ENCODE measurements around the gene SFXN4. TPM values are rescaled to one million over a fixed set of nuclear protein-coding genes. Genes with fewer than 3 reads are reported as not detected.
"Not testable (repeated sequence)": the region's sequence is repeated elsewhere in the genome, so short reads cannot be mapped to it uniquely, and the experiment has no call there.

Gene SFXN4
- total RNA-seq, 1 donor from 2014 or later = 19.3 TPM

DNA sequence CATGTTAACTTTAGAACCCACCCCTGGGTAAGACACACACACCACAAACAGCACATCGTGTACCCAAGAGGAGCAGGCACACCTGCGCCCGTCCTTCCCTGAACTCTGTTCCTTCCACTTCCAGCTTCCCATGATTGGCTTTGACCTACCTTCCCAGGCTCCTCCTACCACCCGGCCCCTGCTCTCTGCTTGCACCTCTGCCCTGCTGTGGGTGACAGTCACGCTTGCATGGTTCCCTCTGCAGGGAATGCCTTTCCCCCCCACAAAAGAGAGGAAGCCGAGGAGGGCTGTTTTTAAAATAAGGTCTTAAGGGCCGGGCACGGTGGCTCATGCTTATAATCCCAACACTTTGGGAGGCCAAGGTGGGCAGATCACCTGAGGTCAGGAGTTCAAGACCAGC is 16.4 kb downstream of the SFXN4 start:
- Histone ChIP-seq H3K36me3 (ENCODE audit: control insufficient read depth in 3 of 3, insufficient read depth in 3 of 3, low read length in 3 of 3) (peaks cover 52 to 57% (median 54%) of the 10 kb centered on the region in 3 donors), H3K4me3 (ENCODE audit: low read length in 3 of 3) (no peak overlapping the region)

DNA sequence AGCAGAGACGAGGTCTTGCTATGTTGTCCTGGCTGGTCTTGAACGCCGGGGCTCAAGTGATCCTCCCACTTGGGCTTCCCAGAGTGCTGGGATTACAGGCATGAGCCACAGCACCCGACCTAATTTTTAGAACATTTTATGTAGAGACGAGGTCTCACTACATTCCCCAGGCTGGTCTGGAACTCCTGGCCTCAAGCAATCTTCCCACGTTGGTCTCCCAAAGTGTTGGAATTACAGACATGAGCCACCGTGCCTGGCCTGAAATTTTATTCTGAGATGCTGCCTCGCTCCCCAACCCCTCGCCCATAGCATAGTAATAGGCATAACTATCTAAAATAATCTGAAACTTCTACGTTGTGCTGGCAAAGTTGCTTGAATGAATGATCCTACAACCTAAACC is 21.9 kb downstream of the SFXN4 start:
- H3K9me3 ChIP-seq (ENCODE audit: control insufficient read depth in 3 of 3, low read length in 3 of 3) = no peaks in the 10 kb centered on the region
- H3K4me1 ChIP-seq (ENCODE audit: control insufficient read depth in 3 of 3, insufficient read depth in 3 of 3, low read length in 3 of 3) = no peaks in the 10 kb centered on the region
- no peak overlapping the region for H3K9ac ChIP-seq (ENCODE audit: low read depth in 1 of 3, low read length in 3 of 3)
- no peak overlapping the region for H3K27ac ChIP-seq (ENCODE audit: low read depth, low read length)
- H3K36me3 ChIP-seq (ENCODE audit: control insufficient read depth in 3 of 3, insufficient read depth in 3 of 3, low read length in 3 of 3) = peaks cover 37 to 39% (median 38%) of the 10 kb centered on the region in 3 donors
- H3K4me3 ChIP-seq (ENCODE audit: low read length in 3 of 3) = no peak overlapping the region
- H3K27me3 ChIP-seq (ENCODE audit: control insufficient read depth in 3 of 3, insufficient read depth in 3 of 3, low read length in 3 of 3) = no peaks in the 10 kb centered on the region

More for the DNA sequence above, 16.4 kb downstream of the SFXN4 start:
- no peaks in the 10 kb centered on the region for H3K4me1 ChIP-seq (ENCODE audit: control insufficient read depth in 3 of 3, insufficient read depth in 3 of 3, low read length in 3 of 3)
- H3K27ac ChIP-seq (ENCODE audit: low read depth, low read length) = no peak overlapping the region
- no peak overlapping the region for H3K9ac ChIP-seq (ENCODE audit: low read depth in 1 of 3, low read length in 3 of 3)
- no peaks in the 10 kb centered on the region for H3K27me3 ChIP-seq (ENCODE audit: control insufficient read depth in 3 of 3, insufficient read depth in 3 of 3, low read length in 3 of 3)
- H3K9me3 ChIP-seq (ENCODE audit: control insufficient read depth in 3 of 3, low read length in 3 of 3) = no peaks in the 10 kb centered on the region

DNA sequence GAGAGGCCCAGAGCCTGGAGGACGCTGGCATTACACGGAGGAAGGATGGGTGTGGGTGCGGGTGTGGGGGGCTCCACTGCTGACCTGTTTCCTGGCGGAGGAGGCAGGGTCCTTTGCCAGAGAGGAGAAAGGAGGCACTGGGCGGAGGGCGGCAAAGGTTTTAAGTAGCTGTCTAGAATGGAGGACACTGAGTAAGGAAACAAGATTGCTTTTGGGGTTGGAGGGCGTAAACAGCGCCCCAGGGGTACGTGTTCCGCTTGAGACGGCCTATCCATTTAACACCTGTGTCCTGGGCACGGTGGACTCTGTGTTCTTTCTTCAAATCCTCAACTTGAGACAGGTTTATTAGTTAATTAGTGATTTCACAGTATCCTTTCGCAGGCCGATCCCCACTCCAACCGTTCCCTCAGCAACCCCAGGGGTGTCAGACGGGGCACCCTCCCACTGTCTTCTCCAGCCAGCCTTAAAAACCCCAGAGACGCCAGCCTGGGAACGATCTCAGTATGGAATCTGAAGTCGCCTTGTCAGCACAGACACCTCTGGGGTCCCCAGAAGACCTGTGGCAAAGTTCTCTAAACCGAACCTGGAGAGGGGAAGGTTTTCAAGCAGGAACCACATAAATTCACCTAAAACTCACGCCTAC is 24.8 kb downstream of the SFXN4 start:
- no peak overlapping the region for H3K27ac ChIP-seq (ENCODE audit: low read depth, low read length)
- no peak overlapping the region for H3K9ac ChIP-seq (ENCODE audit: low read depth in 1 of 3, low read length in 3 of 3)
- H3K27me3 ChIP-seq (ENCODE audit: control insufficient read depth in 3 of 3, insufficient read depth in 3 of 3, low read length in 3 of 3) = no peaks in the 10 kb centered on the region
- H3K4me1 ChIP-seq (ENCODE audit: control insufficient read depth in 3 of 3, insufficient read depth in 3 of 3, low read length in 3 of 3) = no peaks in the 10 kb centered on the region
- peaks cover 19 to 23% (median 20%) of the 10 kb centered on the region in 3 donors for H3K36me3 ChIP-seq (ENCODE audit: control insufficient read depth in 3 of 3, insufficient read depth in 3 of 3, low read length in 3 of 3)
- H3K9me3 ChIP-seq (ENCODE audit: control insufficient read depth in 3 of 3, low read length in 3 of 3) = no peaks in the 10 kb centered on the region
- no peak overlapping the region for H3K4me3 ChIP-seq (ENCODE audit: low read length in 3 of 3)

DNA sequence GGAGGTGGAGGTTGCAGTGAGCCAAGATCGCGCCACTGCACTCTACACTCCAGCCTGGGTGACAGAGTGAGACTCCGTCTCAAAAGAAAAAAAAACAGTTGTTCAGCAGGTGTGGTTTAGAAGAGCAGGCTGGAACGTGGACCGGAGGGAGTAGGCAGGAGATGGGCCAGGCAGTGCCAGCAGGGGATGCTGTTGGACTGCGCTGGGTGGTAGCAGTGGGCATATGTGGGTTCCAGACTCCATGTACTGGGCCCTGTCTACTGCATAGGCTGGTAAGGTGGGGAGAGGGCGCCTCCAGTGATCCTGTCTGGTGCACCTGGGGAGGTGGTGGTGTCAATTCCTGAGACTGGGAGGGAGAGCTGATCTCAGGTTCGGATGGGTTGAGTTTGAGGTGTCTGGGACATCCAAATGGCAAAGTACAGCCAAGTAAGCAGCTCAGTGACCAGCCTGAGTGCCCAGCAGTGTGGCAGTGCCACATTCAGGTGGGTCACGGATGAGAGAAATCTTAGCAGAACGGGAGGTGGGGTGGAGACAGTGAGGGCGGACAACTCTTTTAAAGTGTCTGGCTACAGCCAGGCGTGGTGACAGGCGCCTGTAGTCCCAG is 25.9 kb downstream of the SFXN4 start:
- no peak overlapping the region for H3K27ac ChIP-seq (ENCODE audit: low read depth, low read length)
- H3K36me3 ChIP-seq (ENCODE audit: control insufficient read depth in 3 of 3, insufficient read depth in 3 of 3, low read length in 3 of 3) = peaks cover 18 to 24% (median 19%) of the 10 kb centered on the region in 3 donors
- H3K9ac ChIP-seq (ENCODE audit: low read depth in 1 of 3, low read length in 3 of 3) = no peak overlapping the region

DNA sequence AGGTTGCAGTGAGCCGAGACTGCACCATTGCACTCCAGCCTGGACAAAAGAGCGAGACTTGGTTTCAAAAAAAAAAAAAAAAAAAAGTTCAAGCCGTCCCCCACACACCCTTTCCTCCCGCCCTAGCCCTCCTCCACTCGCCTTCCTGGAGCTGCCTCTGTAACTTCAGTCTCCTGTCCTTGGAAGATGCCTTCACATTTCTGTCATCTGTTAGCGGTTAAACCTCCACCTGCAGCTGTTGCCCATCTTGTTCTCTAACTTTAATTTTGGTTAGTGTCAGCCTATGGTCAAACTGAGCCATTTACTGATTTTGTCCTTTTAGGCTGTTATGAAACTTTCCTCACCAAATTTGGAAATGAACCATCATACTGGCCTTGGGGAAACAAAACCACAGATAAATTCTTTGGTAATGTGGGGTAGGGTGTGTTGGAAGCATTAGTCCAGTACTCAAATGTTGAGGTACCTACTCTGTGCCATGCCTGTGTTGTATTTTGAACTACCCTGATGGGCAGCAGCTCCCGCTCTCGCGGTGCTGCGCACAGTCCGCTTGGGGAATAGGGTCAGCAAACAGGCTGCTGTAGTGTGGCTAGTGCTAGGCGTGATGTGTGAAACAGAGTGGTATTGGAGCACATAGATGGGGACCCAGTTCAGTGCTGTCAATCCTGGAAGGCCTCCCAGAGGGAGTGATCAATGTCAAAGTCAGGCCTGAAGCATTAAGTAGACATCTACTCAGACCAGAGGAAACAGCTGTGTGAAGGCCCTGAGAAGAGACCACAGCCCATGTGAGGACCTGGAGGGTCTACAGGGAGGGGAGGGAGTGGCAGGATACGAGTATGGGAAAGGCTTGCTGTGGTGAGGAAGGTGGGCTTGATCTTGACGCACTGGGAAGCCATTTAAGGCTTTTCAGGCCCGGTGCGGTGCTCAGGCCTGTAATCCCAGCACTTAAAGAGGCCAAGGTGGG is 26.9 kb downstream of the SFXN4 start:
- peaks cover 17 to 26% (median 22%) of the 10 kb centered on the region in 3 donors for H3K36me3 ChIP-seq (ENCODE audit: control insufficient read depth in 3 of 3, insufficient read depth in 3 of 3, low read length in 3 of 3)
- H3K9ac ChIP-seq (ENCODE audit: low read depth in 1 of 3, low read length in 3 of 3) = no peak overlapping the region

More for the DNA sequence above, 25.9 kb downstream of the SFXN4 start:
- Histone ChIP-seq H3K27me3 (ENCODE audit: control insufficient read depth in 3 of 3, insufficient read depth in 3 of 3, low read length in 3 of 3) (no peaks in the 10 kb centered on the region), H3K9me3 (ENCODE audit: control insufficient read depth in 3 of 3, low read length in 3 of 3) (no peaks in the 10 kb centered on the region), H3K4me3 (ENCODE audit: low read length in 3 of 3) (no peak overlapping the region), H3K4me1 (ENCODE audit: control insufficient read depth in 3 of 3, insufficient read depth in 3 of 3, low read length in 3 of 3) (peaks cover 0 to 5% (median 0%) of the 10 kb centered on the region in 3 donors)

DNA sequence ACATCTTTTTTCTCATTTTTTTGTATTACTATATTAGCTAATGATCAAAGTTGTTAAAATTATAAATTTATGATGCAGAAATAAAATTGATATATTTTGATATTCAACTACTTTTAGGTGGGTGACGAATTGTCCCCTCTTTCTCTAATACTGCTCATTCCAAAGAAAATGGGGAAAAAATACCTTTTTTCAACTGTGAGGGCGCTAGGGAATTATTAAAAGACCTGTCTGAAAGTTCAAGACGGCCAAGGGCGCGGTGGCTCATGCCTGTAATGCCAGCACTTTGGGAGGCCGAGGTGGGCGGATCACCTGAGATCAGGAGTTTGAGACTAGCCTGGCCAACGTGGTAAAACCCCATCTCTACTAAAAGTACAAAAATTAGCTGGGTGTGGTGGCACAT is 27.6 kb downstream of the SFXN4 start:
- H3K36me3 ChIP-seq (ENCODE audit: control insufficient read depth in 3 of 3, insufficient read depth in 3 of 3, low read length in 3 of 3) = peaks cover 19 to 29% (median 25%) of the 10 kb centered on the region in 3 donors
- not testable (repeated sequence) for H3K4me3 ChIP-seq (ENCODE audit: low read length in 3 of 3); H3K27ac ChIP-seq (ENCODE audit: low read depth, low read length); H3K4me1 ChIP-seq (ENCODE audit: control insufficient read depth in 3 of 3, insufficient read depth in 3 of 3, low read length in 3 of 3); H3K9ac ChIP-seq (ENCODE audit: low read depth in 1 of 3, low read length in 3 of 3); H3K27me3 ChIP-seq (ENCODE audit: control insufficient read depth in 3 of 3, insufficient read depth in 3 of 3, low read length in 3 of 3); H3K9me3 ChIP-seq (ENCODE audit: control insufficient read depth in 3 of 3, low read length in 3 of 3)

More for the DNA sequence above, 26.9 kb downstream of the SFXN4 start:
- no peaks in the 10 kb centered on the region for H3K27me3 ChIP-seq (ENCODE audit: control insufficient read depth in 3 of 3, insufficient read depth in 3 of 3, low read length in 3 of 3)
- no peaks in the 10 kb centered on the region for H3K9me3 ChIP-seq (ENCODE audit: control insufficient read depth in 3 of 3, low read length in 3 of 3)
- no peak overlapping the region for H3K27ac ChIP-seq (ENCODE audit: low read depth, low read length)
- no peak overlapping the region for H3K4me3 ChIP-seq (ENCODE audit: low read length in 3 of 3)
- H3K4me1 ChIP-seq (ENCODE audit: control insufficient read depth in 3 of 3, insufficient read depth in 3 of 3, low read length in 3 of 3) = peaks cover 0 to 5% (median 0%) of the 10 kb centered on the region in 3 donors

DNA sequence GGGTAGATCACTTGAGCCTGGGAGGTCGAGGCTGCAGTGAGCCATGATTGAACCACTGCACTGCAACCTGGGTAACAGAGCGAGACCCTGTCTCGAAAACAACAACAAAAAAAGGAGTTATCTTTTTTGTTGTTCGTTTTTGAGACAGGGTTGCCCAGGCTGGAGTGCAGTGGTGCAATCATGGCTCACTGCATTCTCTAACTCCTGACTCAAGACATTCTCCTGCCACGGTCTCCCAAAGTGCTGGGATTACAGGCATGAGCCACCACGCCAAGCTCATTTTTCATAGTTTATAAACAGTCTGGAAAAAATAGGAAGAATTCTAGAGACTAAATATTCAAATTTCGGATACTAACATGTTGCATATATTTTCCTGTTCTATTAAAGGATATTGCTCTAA is 29.4 kb downstream of the SFXN4 start:
- Histone ChIP-seq H3K36me3 (ENCODE audit: control insufficient read depth in 3 of 3, insufficient read depth in 3 of 3, low read length in 3 of 3) (peaks cover 22 to 32% (median 28%) of the 10 kb centered on the region in 3 donors), H3K27me3 (ENCODE audit: control insufficient read depth in 3 of 3, insufficient read depth in 3 of 3, low read length in 3 of 3) (no peaks in the 10 kb centered on the region), H3K9ac (ENCODE audit: low read depth in 1 of 3, low read length in 3 of 3) (no peak overlapping the region), H3K9me3 (ENCODE audit: control insufficient read depth in 3 of 3, low read length in 3 of 3) (no peaks in the 10 kb centered on the region), H3K27ac (ENCODE audit: low read depth, low read length) (no peak overlapping the region), H3K4me3 (ENCODE audit: low read length in 3 of 3) (no peak overlapping the region), H3K4me1 (ENCODE audit: control insufficient read depth in 3 of 3, insufficient read depth in 3 of 3, low read length in 3 of 3) (peaks cover 0 to 16% (median 5%) of the 10 kb centered on the region in 3 donors)

DNA sequence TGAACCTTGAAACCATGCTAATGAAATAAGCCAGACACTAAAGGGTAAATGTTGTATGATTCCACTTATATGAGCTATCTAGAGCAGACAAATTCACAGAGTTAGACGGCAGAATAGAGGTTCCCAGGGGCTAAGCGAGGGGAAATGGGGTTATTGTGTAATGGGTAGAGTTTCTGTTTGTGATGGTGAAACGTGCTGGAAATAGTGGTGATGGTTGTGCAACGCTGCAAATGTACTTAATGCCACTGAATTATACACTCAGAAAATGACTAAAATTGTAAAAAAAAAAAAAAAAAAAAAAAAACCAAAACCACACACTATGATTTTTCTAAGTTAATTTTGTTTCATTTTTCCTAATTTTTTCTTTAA is 30.0 kb downstream of the SFXN4 start:
- H3K36me3 ChIP-seq (ENCODE audit: control insufficient read depth in 3 of 3, insufficient read depth in 3 of 3, low read length in 3 of 3) = peaks cover 22 to 35% (median 31%) of the 10 kb centered on the region in 3 donors
- no peaks in the 10 kb centered on the region for H3K27me3 ChIP-seq (ENCODE audit: control insufficient read depth in 3 of 3, insufficient read depth in 3 of 3, low read length in 3 of 3)
- H3K4me3 ChIP-seq (ENCODE audit: low read length in 3 of 3) = no peak overlapping the region
- H3K4me1 ChIP-seq (ENCODE audit: control insufficient read depth in 3 of 3, insufficient read depth in 3 of 3, low read length in 3 of 3) = peaks cover 0 to 16% (median 5%) of the 10 kb centered on the region in 3 donors
- no peak overlapping the region for H3K9ac ChIP-seq (ENCODE audit: low read depth in 1 of 3, low read length in 3 of 3)
- H3K27ac ChIP-seq (ENCODE audit: low read depth, low read length) = no peak overlapping the region
- H3K9me3 ChIP-seq (ENCODE audit: control insufficient read depth in 3 of 3, low read length in 3 of 3) = no peaks in the 10 kb centered on the region

DNA sequence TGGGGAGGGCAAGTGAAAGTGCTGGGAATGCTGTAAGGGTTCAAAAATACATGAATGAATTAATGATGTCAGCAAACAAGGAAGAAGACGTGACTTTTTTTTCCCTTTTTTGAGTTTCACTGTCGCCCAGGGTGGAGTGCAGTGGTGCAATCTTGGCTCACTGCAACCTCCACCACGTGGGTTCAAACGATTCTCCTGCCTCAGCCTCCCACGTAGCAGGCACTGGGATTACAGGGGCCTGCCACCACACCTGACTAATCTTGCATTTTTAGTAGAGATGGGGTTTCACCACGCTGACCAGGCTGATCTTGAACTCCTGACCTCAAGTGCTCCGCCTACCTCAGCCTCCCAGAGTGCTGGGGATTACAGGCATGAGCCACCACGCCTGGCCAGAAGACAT is 31.6 kb downstream of the SFXN4 start:
- peaks cover 21 to 46% (median 33%) of the 10 kb centered on the region in 3 donors for H3K36me3 ChIP-seq (ENCODE audit: control insufficient read depth in 3 of 3, insufficient read depth in 3 of 3, low read length in 3 of 3)

More for the DNA sequence above, 31.6 kb downstream of the SFXN4 start:
- Histone ChIP-seq H3K9me3 (ENCODE audit: control insufficient read depth in 3 of 3, low read length in 3 of 3) (no peaks in the 10 kb centered on the region), H3K9ac (ENCODE audit: low read depth in 1 of 3, low read length in 3 of 3) (no peak overlapping the region), H3K27ac (ENCODE audit: low read depth, low read length) (no peak overlapping the region), H3K27me3 (ENCODE audit: control insufficient read depth in 3 of 3, insufficient read depth in 3 of 3, low read length in 3 of 3) (no peaks in the 10 kb centered on the region), H3K4me1 (ENCODE audit: control insufficient read depth in 3 of 3, insufficient read depth in 3 of 3, low read length in 3 of 3) (peaks cover 0 to 16% (median 5%) of the 10 kb centered on the region in 3 donors), H3K4me3 (ENCODE audit: low read length in 3 of 3) (no peak overlapping the region)

All from skeletal muscle tissue (tissue), 4 donors.